ENCODE results near the gene EME2. TPM values are rescaled to one million over a fixed set of nuclear protein-coding genes. Genes with fewer than 3 reads are reported as not detected.
A peak's percentile ranks its signal among the peaks of the same experiment; 100 is the strongest.
"Not testable (repeated sequence)": the region's sequence is repeated elsewhere in the genome, so short reads cannot be mapped to it uniquely, and the experiment has no call there.

Gene EME2
- total and polyA plus RNA-seq, 11 donors: 3.4 to 12.9 (median 6.0) TPM

GRCh38 chr16:1731073-1731472, 41.5 kb upstream of the EME2 start:
- DNase-seq (no peak), ATAC-seq (no peak)
- H3K27me3 ChIP-seq: no peaks in the 10 kb centered on the region
- peaks cover 0 to 11% (median 0%) of the 10 kb centered on the region in 12 donors for H3K4me1 ChIP-seq
- no peaks in the 10 kb centered on the region for H3K9me3 ChIP-seq
- H3K36me3 ChIP-seq: peaks cover 0 to 84% (median 78%) of the 10 kb centered on the region in 9 donors
- H3K4me3 ChIP-seq: no peak overlapping the region
- intact Hi-C loops (cut with DNase I): no loop called here
- WGBS, 4 donors: 89 to 96% (median 93%) methylated on average over 7 of the region's 7 CpGs
- H3K27ac ChIP-seq: peak overlapping the region in 1 of 12 donors; percentile 44
- no peak for TF ChIP-seq POLR2A (IDR thresholded peaks at IDR 0.05)
- TF ChIP-seq CTCF (IDR thresholded peaks at IDR 0.05): no peak

- DNase-seq: no peak
- WGBS, 4 donors: 74 to 93% (median 80%) methylated on average over 5 to 7 of the region's 7 CpGs
- Histone ChIP-seq H3K4me3 (no peak overlapping the region), H3K36me3 (peaks cover 0 to 78% (median 72%) of the 10 kb centered on the region in 9 donors), H3K4me1 (peaks cover 0 to 11% (median 0%) of the 10 kb centered on the region in 12 donors), H3K9me3 (no peaks in the 10 kb centered on the region), H3K27me3 (no peaks in the 10 kb centered on the region), H3K27ac (peak overlapping the region in 1 of 12 donors; percentile 44)
- TF ChIP-seq POLR2A (IDR thresholded peaks at IDR 0.05) (no peak), CTCF (IDR thresholded peaks at IDR 0.05) (no peak)
- intact Hi-C loops (cut with DNase I): no loop called here
- ATAC-seq: no peak
These were observed 41.0 kb upstream of the EME2 start for GRCh38 chr16:1731603-1732002.

GRCh38 chr16:1732071-1732470, 40.5 kb upstream of the EME2 start:
- H3K27ac ChIP-seq: no peak overlapping the region
- no peak for ATAC-seq

GRCh38 chr16:1732551-1732987, 40.0 kb upstream of the EME2 start:
- ATAC-seq; H3K9me3 ChIP-seq; H3K4me3 ChIP-seq; DNase-seq; intact Hi-C loops (cut with DNase I); H3K27ac ChIP-seq; H3K27me3 ChIP-seq: not testable (repeated sequence)
- Histone ChIP-seq H3K4me1 (peaks cover 0 to 11% (median 0%) of the 10 kb centered on the region in 12 donors), H3K36me3 (peaks cover 0 to 70% (median 66%) of the 10 kb centered on the region in 9 donors)
- 92 to 96% (median 94%) methylated on average over 20 to 21 of the region's 21 CpGs for whole genome bisulfite sequencing, 4 donors

More at GRCh38 chr16:1732071-1732470, 40.5 kb upstream of the EME2 start:
- H3K4me3 ChIP-seq: no peak overlapping the region
- DNase-seq: no peak
- no peaks in the 10 kb centered on the region for H3K27me3 ChIP-seq
- no peak for TF ChIP-seq CTCF (IDR thresholded peaks at IDR 0.05)
- no peak for TF ChIP-seq POLR2A (IDR thresholded peaks at IDR 0.05)
- intact Hi-C loops (cut with DNase I): no loop called here
- H3K36me3 ChIP-seq: peaks cover 0 to 74% (median 68%) of the 10 kb centered on the region in 9 donors
- 79 to 86% (median 83%) methylated on average over 4 to 14 of the region's 14 CpGs for WGBS, 4 donors
- H3K9me3 ChIP-seq: no peaks in the 10 kb centered on the region
- peaks cover 0 to 11% (median 0%) of the 10 kb centered on the region in 12 donors for H3K4me1 ChIP-seq

GRCh38 chr16:1734123-1734522, 38.5 kb upstream of the EME2 start:
- Histone ChIP-seq H3K4me3 (no peak overlapping the region), H3K27ac (no peak overlapping the region), H3K4me1 (peaks cover 0 to 11% (median 0%) of the 10 kb centered on the region in 12 donors), H3K36me3 (peaks cover 0 to 57% (median 52%) of the 10 kb centered on the region in 9 donors), H3K27me3 (no peaks in the 10 kb centered on the region), H3K9me3 (no peaks in the 10 kb centered on the region)
- 90 to 100% (median 95%) methylated on average over 8 to 22 of the region's 22 CpGs for WGBS, 4 donors
- no peak for TF ChIP-seq POLR2A (IDR thresholded peaks at IDR 0.05)
- no peak for TF ChIP-seq CTCF (IDR thresholded peaks at IDR 0.05)
- no peak for DNase-seq
- peak in 1 of 4 donors; percentile 22 for ATAC-seq
- intact Hi-C loops (cut with DNase I): no loop called here

Measured in heart left ventricle (tissue), 16 donors.